Measurements from ENCODE around the gene NATD1.

DNA sequence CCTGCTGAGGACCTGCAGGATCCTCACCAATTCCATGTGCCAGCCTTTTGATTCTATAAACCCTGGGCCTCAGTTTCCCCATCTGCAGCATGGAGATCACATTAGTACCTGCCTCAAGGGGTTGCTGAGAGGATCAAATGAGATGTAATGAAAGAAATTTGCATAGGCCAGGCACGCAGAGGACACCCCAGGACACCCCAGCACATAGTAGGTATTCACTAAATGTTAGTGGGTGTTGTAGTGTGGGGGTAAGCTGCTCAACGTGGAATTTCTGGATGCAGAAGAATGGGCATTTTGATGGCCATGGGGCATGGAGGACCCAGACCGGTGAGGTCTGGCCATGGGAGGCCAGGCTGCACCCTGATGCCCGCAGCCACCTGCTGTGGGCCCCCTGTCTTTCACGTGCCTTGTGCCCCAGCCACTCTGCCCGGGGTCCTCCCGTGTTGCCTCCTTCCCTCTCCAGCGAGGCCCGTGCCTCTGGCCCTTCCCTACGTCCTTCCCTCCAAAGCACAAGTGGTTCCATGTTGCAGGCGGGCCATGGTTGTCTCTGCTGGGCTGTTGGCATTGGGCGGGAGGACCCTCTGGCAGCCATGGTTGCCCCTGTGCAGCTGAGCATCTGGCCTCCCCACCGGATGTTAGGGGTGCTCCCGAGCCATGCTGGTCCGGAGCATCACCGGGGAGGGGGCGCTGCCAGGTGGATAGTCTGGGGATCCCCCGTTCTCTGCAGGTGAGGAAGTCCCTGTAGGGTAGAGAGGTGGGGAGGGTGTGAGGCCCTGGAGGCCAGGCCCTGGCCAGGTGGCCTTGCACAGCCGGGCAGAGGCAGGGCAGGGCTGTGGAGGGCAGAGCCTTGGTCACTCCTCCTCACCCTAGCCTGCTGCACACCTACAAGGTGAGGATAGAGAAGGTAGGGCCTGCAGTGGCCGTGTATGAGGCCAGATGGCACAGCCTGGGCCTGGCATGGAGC, 39.9 kb upstream of the NATD1 start:
- no peak for TF ChIP-seq EP300 (IDR thresholded peaks at IDR 0.05; ENCODE audit: borderline replicate concordance)
- TF ChIP-seq YY1 (IDR thresholded peaks at IDR 0.05; ENCODE audit: low read depth) = no peak

Data from Ishikawa (cell line).